ENCODE results near the gene FOXO1. TPM values are rescaled to one million over a fixed set of nuclear protein-coding genes. Genes with fewer than 3 reads are reported as not detected.

Gene FOXO1
- polyA plus RNA-seq, 1 experiment, result 5.3 TPM

- H3K27me3 ChIP-seq (ENCODE audit: control insufficient read depth, insufficient read depth, low read length), result no peaks in the 10 kb centered on the region
- DNase-seq (ENCODE audit: low read depth), result no peak
- ChIA-PET POLR2A (interaction anchor here (0.6 kb wide), 1 partner anchor 364 kb away, joined by 5 read pairs; no protein-coding TSS in a partner anchor), CTCF (interaction anchor here (0.7 to 1.4 kb wide), 2 partner anchors 10 to 126 kb away, joined by 3 read pairs; no protein-coding TSS in a partner anchor)
- no peak overlapping the region for H3K4me3 ChIP-seq (ENCODE audit: low read depth, low read length)
- TF ChIP-seq, protein P1, sequence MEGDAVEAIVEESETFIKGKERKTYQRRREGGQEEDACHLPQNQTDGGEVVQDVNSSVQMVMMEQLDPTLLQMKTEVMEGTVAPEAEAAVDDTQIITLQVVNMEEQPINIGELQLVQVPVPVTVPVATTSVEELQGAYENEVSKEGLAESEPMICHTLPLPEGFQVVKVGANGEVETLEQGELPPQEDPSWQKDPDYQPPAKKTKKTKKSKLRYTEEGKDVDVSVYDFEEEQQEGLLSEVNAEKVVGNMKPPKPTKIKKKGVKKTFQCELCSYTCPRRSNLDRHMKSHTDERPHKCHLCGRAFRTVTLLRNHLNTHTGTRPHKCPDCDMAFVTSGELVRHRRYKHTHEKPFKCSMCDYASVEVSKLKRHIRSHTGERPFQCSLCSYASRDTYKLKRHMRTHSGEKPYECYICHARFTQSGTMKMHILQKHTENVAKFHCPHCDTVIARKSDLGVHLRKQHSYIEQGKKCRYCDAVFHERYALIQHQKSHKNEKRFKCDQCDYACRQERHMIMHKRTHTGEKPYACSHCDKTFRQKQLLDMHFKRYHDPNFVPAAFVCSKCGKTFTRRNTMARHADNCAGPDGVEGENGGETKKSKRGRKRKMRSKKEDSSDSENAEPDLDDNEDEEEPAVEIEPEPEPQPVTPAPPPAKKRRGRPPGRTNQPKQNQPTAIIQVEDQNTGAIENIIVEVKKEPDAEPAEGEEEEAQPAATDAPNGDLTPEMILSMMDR (IDR thresholded peaks at IDR 0.05; ENCODE audit: insufficient read depth, low read depth, low read length), result no peak
- no peaks in the 10 kb centered on the region for H3K36me3 ChIP-seq (ENCODE audit: control insufficient read depth, insufficient read depth, low read length)
Observed at GRCh38 chr13:40539576-40540327, 126.7 kb downstream of the FOXO1 start.

- Histone ChIP-seq H3K27me3 (ENCODE audit: control insufficient read depth, insufficient read depth, low read length) (no peaks in the 10 kb centered on the region), H3K36me3 (ENCODE audit: control insufficient read depth, insufficient read depth, low read length) (no peaks in the 10 kb centered on the region), H3K4me3 (ENCODE audit: low read depth, low read length) (no peak overlapping the region)
- ChIA-PET POLR2A (no interaction called here), CTCF (interaction anchor here (0.6 kb wide), 1 partner anchor 1745 kb away, joined by 3 read pairs; no protein-coding TSS in a partner anchor)
- TF ChIP-seq, protein P1 (IDR thresholded peaks at IDR 0.05; ENCODE audit: insufficient read depth, low read depth, low read length), result no peak
- no peak for DNase-seq (ENCODE audit: low read depth)
Observed at GRCh38 chr13:40537146-40537895, 129.1 kb downstream of the FOXO1 start.

- TF ChIP-seq, protein P1 (IDR thresholded peaks at IDR 0.05; ENCODE audit: insufficient read depth, low read depth, low read length), result no peak
- no peak for DNase-seq (ENCODE audit: low read depth)
- Histone ChIP-seq H3K36me3 (ENCODE audit: control insufficient read depth, insufficient read depth, low read length) (no peaks in the 10 kb centered on the region), H3K4me3 (ENCODE audit: low read depth, low read length) (no peak overlapping the region), H3K27me3 (ENCODE audit: control insufficient read depth, insufficient read depth, low read length) (no peaks in the 10 kb centered on the region)
- POLR2A ChIA-PET, result interaction anchor here (0.6 kb wide), 1 partner anchor 1199 kb away, joined by 8 read pairs; no protein-coding TSS in a partner anchor
- CTCF ChIA-PET, result interaction anchor here (0.6 kb wide), 1 partner anchor 1744 kb away, joined by 3 read pairs; no protein-coding TSS in a partner anchor
Observed at GRCh38 chr13:40536443-40537113, 129.9 kb downstream of the FOXO1 start.

GRCh38 chr13:40535345-40535836, 131.1 kb downstream of the FOXO1 start:
- Histone ChIP-seq H3K36me3 (ENCODE audit: control insufficient read depth, insufficient read depth, low read length) (no peaks in the 10 kb centered on the region), H3K4me3 (ENCODE audit: low read depth, low read length) (no peak overlapping the region), H3K27me3 (ENCODE audit: control insufficient read depth, insufficient read depth, low read length) (no peaks in the 10 kb centered on the region)
- TF ChIP-seq, protein P1 (IDR thresholded peaks at IDR 0.05; ENCODE audit: insufficient read depth, low read depth, low read length), result no peak
- ChIA-PET POLR2A (no interaction called here), CTCF (no interaction called here)
- no peak for DNase-seq (ENCODE audit: low read depth)

Data from BJ (cell line).